ENCODE data around the gene MEX3C.

The MEX3C gene

GRCh38 chr18:51153659-51154371 is 43.7 kb downstream of the MEX3C start:
- no peak for DNase-seq (ENCODE audit: low spot score)

GRCh38 chr18:51151568-51152511 is 45.6 kb downstream of the MEX3C start:
- DNase-seq (ENCODE audit: low spot score): no peak

GRCh38 chr18:51151185-51151567 is 46.3 kb downstream of the MEX3C start:
- DNase-seq (ENCODE audit: low spot score): no peak

- no peak for DNase-seq (ENCODE audit: low spot score)
These were observed 47.3 kb downstream of the MEX3C start for GRCh38 chr18:51150113-51150700.

- no peak for DNase-seq (ENCODE audit: low spot score)
These were observed 47.8 kb downstream of the MEX3C start for GRCh38 chr18:51149670-51150069.

GRCh38 chr18:51146909-51147308 is 50.6 kb downstream of the MEX3C start:
- no peak for DNase-seq (ENCODE audit: low spot score)

GRCh38 chr18:51138936-51139335 is 58.5 kb downstream of the MEX3C start:
- DNase-seq (ENCODE audit: low spot score): no peak

- DNase-seq (ENCODE audit: low spot score): no peak
These were observed 59.6 kb downstream of the MEX3C start for GRCh38 chr18:51137891-51138290.

GRCh38 chr18:51137026-51137729 is 60.3 kb downstream of the MEX3C start:
- DNase-seq (ENCODE audit: low spot score): no peak

GRCh38 chr18:51135795-51136194 is 61.7 kb downstream of the MEX3C start:
- DNase-seq (ENCODE audit: low spot score): no peak

- no peak for DNase-seq (ENCODE audit: low spot score)
These were observed 62.1 kb downstream of the MEX3C start for GRCh38 chr18:51135364-51135763.

- DNase-seq (ENCODE audit: low spot score): no peak
These were observed 62.8 kb downstream of the MEX3C start for GRCh38 chr18:51134721-51135120.

- DNase-seq (ENCODE audit: low spot score): no peak
These were observed 63.8 kb downstream of the MEX3C start for GRCh38 chr18:51133580-51134160.

- no peak for DNase-seq (ENCODE audit: low spot score)
These were observed 65.1 kb downstream of the MEX3C start for GRCh38 chr18:51132256-51132935.

- DNase-seq (ENCODE audit: low spot score): no peak
These were observed 68.9 kb downstream of the MEX3C start for GRCh38 chr18:51128533-51128932.

GRCh38 chr18:51127664-51128063 is 69.8 kb downstream of the MEX3C start:
- DNase-seq (ENCODE audit: low spot score): no peak

- no peak for DNase-seq (ENCODE audit: low spot score)
These were observed 71.5 kb downstream of the MEX3C start for GRCh38 chr18:51125976-51126375.

Measured in hematopoietic multipotent progenitor cell treated with erythropoietin and hydrocortisone succinate and interleukin-3 and kit ligand, for 15 days (in vitro differentiated cells).